GM21737 (cell line): ENCODE results near the gene SGCA.

Source experiments
- ATAC-seq: cut with Tn5 transposase; IDR thresholded peaks from one replicate; pipeline ENCODE4 v1.9.1; 2021; ENCODE audit warnings: mild to moderate bottlenecking, moderate library complexity; ENCODE audit not compliant: unreplicated experiment

The SGCA gene

DNA sequence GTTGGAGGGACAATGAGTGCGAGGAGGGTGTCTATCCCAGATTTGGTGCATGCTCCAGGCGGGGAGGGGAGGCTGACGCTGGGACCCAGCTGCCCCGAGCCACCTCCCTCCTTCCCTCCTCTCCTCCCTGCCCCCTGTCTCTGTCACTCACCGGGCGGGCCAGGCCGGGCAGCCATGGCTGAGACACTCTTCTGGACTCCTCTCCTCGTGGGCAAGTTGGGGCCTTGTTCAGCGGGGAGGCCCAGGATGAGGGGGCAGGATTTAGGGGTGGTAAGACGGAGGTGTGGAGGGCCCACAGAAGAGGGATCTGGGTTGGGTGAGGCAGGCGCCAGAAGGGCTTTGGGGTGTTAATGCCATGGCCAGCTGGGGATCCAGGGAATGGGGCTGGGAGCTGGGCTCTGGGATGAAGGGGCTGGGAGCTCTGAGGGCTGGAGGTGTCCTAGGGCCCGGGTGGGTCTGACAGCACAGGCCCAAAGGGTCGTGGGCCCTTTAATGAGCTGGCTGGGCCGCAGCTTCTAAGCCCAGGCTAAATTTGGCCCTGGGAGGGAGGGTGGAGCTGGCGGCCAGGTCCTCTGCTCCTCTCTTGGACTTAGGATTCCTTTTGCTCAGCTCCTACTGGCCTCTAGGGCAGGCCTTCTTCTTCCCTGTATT lies at the start of gene SGCA:
Gene SGCA, plus strand, starts transcription at position 139 of the 651 bp plus-strand sequence. Its CDS starts 36 bp downstream, at position 175.
- no peak for ATAC-seq

DNA sequence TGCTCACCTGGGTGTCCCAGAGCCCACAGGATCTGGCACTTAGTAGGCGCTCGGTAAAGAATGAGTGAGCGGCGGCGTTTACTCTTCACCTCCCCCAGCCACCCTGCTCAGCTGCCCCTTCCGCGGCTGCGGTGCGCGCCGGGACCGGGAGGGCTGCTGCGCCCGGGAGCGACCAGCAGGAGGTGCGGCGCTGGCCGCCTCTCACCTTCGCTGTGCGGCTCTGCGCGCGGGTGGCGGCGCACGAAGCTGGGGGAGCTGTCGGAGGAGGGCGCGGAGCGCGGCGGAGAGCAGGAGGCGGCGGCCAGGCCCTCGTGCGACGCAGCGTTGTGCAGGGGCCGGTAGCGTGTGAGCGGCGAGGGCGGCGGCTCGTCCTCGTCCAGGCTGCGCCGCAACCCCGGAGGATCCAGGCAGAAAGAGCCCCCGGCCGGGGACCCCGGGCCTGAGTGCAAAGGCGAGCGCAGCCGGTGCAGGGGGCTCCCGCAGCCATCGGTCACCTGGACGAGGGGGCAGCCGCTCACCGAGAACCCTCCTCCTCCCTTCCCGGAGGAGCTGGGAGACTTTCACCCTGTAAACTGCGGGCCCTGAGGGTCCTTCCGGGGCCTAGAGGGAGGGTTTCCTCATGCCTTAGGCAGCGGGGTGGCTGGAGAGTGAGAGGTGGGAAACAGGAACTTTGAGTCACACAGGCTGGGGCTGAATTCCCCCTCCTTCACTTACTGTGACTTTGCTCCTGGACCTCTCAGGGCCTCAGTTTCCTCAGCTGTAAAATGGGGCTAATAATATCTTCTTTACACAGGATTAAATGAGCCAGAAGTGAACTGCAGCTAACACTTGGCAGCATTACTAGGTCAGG lies 48.4 kb upstream of the SGCA start:
- no peak for ATAC-seq

DNA sequence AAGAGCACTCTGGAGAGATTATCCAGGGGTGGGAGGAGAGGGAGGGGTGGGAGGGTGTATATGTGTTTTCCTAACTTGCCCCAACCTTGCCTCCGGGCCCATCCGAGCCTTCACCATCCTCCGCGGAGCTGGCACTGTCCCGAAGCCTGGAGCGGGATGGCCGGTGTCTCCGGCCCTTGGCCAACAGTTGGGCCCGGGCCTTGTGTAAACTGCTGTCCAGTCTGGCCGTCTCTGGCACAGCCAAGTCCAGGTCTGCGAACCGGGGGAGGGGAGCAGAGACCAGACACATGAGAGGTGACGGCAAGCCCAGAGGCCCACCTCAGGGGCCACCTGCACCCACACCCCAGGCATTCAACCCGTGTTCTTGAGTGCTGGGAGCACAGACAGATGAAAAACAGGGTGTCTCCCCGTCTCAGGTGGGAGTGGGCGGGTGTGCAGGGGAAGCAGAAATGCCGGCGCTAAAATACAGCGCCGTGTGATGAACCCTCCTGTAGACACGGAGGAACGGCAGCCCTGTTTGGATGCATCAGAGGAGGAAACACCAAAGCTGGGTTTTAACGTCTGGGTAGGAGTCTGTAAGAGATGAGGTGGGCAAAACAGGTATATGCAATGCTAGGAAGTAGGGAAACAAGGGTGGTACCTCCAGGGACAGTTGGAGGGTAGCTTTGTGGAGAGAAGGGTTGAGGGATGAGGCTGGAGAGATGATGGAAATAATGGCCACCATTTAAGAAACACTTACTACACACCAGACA lies 47.6 kb upstream of the SGCA start:
- no peak for ATAC-seq

DNA sequence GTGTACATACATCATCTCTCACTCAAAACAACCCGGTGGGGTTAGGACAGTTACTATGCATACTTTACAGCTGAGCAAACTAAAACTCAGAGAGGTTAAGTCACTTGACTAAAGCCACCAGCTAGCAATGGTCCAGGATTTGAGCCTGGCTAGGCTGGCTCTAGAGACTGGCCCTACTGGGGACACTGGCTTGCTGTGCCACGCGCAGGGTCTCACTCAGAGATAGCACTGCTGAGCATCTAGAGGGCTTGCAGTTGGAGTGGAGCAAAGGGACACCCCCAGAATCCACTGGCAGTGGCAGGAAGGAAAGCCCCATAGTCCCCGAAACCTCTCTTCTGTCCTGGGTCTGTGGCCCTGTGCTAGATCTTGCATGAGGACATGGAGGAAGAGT lies 47.0 kb upstream of the SGCA start:
- ATAC-seq = no peak

DNA sequence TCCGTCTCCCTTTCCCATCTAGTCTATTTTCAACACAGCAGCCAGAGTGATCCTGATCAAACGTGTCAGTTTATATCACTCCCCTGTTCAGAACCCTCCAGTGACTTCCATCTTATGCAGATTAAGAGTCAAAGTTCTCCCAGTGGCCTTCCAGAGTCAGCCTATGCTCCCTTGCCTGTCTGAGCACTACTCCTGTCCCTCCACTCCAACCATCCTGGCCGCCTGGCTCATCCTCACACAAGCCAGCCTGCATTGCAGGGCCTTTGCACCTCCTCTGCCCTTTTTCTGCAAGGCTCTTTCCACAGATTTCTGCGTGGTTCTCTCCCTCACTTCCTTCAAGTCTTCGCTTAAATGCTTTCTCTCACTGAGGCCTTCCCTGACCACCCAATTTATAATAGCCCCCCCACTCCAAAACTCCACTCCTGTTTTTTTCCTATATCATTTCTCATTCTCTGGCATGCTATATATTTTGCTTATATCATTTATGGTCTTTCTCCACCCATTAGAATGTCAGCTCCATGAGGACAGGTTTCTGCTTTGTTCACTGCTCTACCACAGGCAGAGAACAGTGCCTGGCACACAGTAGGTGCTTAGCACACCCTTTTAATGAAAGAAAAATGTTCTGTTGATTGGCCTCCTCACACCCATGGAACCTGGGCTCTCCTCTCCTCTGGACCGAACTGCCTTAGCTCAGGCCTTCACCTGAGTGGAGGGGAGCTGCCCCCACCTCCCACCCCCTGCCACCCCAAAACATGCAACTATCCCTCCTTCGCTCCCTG lies 45.1 kb upstream of the SGCA start:
- no peak for ATAC-seq

DNA sequence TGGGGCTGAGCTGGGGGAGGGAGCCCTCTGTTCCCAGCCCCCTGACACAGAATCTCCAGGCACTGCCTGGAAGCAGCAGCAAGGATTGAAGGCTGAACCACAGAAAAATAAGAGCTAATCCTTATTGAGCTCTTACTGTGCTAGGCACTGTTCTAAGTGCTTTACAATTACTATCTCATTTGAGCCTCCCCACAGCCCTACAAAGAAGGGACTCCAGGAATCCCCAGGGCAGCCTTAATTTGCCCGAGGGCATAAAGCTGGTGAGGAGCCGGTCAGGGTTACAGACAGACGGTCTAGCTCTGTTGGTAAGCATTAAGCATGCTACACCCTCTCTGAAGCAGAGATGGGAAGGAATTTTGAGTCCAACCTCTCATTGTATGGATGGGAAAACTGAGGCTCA lies 42.9 kb upstream of the SGCA start:
- ATAC-seq = no peak

DNA sequence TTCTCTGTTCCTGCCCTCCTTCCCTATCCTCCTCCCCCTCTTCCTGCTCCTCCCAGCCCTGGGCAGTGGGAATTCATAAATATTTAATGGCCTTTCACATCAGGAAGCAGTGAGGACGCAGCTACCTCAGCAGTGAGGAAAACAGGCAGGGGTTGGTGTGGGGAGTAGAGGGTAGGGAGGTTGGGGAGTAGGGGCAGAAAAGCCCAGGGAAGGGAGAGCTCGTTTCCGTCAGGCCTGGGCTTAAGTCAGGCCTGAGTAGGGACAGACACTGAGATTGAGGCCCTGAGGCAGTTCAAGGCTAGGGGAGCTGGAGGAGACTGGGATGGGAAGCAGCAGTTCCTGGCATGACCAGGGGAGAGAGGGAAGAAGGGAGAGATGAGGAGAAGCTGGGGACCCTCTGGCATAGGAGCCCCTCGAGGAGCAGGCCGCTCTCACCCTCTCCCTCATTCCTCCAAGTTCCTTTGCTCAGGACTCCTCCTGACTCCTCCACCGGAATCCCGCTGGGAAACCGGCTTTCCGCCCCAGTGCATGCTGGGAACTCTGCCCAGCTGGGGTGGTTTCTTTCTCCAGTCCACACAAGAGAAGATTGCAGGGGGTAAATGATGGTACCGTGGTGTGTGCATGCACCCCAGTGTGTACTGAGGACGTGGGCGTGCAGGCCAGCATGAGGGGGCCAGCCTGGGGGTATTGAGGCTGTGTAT lies 42.0 kb upstream of the SGCA start:
- ATAC-seq = no peak

DNA sequence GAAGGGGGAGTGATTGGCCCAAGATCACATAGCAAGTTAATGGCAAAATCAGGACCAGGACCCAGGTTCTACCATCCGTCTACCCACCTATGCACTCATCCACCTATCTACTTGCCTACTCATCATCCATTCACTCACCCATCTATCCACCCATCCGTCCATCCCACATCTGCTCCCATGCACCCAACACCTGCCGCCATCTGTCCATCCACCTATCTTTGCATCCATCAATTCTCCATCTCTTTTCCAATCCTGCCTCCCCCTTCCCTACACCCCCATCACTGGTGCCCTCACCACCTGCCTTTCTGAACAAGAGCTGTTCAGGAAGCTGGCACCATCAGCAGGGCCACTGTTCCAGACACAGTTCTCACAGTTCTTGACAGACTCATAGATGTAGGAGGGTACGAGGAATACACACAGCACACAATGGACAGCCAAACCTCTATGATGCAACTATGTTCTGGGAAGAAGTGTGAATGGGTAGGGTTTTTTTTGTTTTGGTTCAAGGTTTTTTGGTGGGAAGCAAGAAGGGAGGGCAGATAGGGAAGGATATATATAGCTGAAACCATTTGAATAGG lies 40.3 kb upstream of the SGCA start:
- ATAC-seq = no peak

DNA sequence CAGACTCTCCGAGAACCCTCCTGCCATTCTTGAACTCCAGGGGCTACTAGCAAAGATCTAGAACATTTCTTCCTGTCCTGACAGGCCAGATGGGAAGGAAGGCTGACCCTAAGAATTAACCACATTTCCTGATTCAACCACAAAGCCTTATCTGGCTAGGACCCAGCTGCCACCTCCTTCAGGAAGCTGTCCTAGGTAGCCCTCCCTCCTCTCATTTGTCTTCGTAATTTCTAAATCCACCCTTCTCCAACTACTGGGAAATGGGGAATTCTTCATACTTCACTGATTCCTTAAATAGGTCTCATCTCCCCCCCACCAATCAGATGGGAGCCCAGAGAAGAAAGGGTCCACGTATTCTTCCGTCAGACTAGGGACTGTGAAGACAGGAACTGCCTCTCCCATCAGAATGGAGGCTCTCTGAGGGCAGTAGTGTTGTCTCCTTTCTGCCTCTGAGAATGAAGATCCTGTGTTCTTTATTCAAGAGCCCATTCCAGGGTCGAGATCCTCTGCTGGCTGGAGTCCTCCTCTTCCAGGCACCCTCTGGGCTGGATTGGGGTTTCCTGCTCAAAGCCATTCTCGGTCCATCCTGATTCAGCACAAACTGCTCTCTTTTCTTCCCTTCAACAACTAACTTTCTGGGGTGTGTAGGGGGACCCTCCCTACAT lies 38.0 kb upstream of the SGCA start:
- no peak for ATAC-seq

DNA sequence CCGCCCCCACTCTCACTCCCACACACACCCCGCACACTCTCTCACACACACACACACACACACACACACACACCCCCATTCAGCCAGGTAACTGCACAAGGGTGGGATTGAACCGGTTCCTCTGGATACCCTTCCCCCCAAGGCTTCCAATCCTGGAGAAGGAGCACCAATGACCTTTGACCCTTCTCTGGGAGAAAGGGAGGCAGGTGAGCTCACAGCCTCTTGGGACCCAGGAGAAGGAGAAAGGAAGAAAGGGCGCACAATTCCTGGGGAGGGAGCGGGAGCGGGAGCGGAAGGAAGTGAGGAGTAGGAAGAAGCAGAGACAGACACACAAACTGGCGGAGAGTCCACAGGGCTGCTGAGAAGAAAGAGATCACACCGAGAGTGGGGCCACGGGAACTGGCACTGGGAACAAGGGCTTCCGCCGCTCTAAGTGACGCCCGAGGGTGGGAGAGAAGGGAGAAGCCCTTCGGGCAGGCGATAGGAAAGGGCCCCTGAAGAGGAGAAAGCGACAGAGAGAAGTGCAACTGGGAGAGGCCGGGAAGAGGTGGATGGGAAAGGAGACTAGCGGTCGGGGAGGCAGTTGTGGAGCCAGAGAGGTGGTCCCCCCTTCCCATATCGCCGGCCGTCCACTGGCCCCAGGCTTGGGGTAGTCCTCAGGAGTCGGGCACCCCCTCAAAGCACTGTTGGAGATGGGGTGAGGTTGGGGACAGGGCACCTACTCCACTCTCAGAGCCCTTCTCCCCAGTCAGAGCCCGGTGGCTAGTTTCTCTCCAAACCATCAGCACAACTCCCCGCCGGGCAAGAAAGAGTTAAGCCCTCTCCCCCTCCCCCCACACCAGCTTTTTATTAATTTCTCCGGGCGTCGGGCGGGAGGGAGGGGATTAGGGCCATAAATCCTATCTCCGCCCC lies 37.1 kb upstream of the SGCA start:
- ATAC-seq = no peak

DNA sequence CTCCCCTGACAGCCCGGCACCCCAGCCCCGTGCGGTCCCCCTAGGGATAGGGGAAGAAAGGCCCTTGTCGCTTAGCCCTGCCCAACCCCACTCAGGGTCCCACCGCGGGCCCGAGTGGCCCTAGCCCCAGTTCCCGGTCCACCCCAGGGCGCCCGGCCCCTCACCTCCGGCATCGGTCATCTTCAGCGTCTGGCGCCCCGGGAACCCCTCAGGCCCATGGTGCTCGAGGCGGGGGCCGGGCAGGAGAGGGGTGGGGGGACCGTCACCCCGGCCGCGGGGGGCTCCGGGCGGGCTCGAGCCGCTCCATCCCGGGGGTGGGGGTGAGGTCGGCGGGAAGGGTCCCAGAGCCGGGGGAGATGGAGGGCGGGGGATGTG lies 36.5 kb upstream of the SGCA start:
- no peak for ATAC-seq

DNA sequence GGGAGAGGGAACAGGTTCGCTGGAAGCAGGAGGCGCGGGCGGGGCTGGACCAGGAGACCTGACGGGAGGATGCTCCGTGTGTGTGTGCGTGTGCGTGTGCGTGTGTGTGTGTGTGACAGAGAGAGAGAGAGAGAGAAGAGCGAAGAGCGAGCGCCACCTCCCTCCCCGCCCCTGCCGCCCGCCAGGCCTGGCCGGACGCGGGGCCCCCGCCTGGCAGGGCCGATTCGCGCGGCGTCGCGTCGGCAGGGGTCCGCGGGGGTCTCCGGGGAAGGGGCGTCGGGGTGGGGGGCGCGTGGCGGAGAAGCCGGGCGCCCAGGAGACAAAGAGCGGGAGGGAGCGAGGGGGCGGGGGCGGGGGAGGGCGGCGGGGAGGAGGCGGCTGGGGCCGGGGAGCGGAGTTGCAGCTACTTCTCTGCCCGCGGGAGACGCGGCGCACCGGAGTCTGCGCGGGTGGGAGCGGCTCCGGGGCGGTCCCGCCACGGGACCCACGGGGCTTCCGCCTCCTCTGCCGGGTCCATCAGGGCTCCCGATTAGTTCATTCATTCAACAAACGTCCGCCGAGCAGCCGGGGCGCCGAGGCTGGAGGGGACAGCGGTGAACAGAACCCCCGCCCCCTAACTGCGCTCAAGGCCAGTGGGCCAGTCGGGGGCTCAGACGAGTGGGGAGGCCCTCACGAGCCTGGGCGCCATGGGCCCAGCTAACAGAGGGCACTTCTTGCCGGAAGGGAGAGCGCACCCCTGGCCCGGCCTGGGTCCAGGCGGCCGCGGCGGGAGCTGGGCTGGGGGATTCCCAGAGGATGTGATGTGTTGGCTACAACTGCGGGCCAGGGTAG lies 35.9 kb upstream of the SGCA start, which contains the start of gene SAMD14:
Gene SAMD14, minus strand, starts transcription at position 433 of the 831 bp plus-strand sequence. CDS start 5,201 bp downstream, outside the sequence.
- ATAC-seq = no peak

DNA sequence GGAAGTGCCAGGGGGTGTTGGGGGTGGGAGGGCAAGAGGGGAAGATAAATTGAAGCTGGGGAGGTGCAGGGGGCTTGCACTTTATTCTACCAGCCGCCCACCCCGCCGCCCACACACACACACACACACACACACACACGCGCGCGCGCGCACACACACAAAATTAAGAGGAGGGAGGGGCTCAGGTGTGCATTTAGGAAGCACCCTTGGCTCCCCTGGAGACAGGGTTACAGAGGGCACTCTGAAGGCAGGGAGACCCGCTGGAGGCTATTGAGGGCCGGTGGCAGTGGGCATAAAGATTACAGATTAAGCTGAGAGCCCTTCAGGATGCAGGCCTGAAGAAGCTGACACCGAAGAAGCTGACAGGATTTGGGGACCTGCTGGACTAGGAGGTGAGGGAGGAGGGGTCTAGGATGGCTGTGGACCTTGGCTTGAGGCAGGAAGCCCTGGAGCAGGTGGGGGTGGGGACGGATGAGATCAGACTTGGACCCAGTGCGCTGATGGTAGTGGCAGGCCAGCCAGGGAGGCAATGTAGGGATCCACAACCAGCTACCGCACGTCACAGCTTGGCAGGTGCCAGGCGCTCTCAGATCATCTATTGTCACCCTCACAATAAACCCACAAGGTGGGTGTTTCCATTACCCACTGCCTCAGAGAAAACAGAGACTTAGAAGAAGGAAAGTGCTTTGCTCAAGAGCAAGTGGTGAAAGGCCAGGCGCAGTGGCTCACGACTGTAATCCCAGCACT lies 35.1 kb upstream of the SGCA start:
- no peak for ATAC-seq

DNA sequence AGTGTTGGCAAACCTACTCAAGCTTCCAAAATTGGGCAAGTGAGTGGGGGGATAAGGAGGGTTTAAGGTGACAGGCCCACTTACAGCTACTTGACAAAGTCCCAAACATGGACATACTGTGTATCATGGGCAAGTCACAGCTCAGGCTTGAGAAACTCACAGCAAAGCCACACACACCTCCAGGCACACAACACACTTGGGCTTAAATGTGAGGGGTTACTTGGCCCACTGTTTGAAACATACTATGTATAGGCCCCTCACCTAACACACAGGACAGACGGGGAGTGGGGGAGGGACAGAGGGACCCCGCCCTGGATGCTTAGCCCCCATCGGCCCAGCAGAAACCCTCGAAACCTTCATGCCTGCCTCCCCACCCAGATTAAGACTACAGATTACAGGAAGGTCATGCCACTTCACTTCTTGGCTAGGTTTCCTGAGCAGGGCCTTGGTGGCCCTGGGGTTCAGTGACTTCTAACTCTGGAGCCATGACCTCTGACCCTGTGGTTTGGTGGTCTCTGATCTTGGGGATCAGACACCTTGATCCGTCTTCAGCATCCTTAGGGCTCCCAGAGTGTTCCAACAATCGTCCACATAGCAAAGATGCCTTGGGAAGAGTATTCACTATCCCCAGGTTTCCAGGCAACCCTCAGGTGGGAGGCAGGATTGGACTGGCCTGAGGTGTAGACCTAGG lies 33.6 kb upstream of the SGCA start:
- ATAC-seq = no peak

DNA sequence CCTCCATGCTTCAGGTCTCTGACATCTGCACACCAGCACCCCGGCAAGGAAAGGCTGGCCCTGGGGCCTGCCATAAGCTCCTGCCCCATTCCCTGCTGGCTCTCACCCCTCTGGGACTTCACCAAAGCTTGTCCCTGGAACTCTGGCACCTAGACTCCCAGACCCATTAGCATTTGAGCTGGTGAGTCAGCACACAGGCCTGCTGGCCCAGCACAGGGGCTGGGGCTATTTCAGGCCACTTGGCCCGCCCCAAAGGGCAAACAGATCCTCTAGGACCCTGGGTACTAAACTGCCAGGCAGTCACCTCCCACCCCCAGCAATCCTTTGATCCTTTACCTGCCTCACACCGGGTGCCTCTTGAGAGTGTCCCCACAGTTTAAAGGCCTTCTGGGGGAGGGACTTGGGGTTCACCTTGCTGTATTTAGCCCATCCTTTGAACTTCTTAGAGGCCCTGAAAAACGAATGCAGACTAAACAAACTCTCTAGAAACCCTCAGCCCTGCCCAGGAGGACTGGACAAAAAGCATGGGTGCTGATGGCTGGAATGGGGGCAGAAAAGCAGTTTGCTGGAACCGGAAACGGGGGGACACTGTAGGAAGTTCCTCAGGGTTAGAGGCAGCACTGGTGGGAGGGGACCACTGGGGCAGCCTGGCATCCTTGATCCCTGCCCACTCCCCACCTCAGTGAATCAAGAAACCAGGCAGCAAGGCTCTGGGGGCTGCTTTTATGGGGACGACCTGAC lies 32.6 kb upstream of the SGCA start:
- no peak for ATAC-seq

DNA sequence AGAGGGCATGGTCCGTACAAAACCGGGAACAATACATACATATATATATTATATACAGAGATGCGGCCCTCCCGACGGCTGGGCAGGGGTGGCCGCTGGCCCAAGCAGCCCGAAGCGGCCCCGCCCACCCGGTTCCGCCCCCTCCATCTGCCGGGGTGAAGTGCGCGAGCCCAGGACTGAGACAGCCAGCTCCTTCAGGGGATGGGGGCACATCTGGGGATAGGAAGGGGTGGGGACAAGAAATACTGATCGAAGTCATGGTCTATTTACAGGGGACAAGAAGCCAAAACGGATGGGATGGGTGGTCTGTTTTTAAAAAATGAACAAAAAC lies 32.1 kb upstream of the SGCA start:
- ATAC-seq = no peak
